B cell (primary cell): Measurements from ENCODE around the gene ZNF407.

Experiments used
- EZH2 ChIP-seq: IDR thresholded peaks from 2 replicates; pipeline ENCODE4 v1.6.1; 2012; ENCODE audit warnings: borderline replicate concordance, low read depth, mild to moderate bottlenecking, moderate library complexity, low read length; ENCODE audit not compliant: insufficient read depth, poor library complexity, severe bottlenecking
- TF ChIP-seq, protein P1 (sequence below): fragments of 200-600 bp; IDR thresholded peaks from one replicate; pipeline ENCODE4 v1.8.0; 2022; ENCODE audit warnings: antibody characterized with exemption, mild to moderate bottlenecking

GRCh38 chr18:74896390-74896991 is 298.8 kb downstream of the ZNF407 start:
- TF ChIP-seq, protein P1, sequence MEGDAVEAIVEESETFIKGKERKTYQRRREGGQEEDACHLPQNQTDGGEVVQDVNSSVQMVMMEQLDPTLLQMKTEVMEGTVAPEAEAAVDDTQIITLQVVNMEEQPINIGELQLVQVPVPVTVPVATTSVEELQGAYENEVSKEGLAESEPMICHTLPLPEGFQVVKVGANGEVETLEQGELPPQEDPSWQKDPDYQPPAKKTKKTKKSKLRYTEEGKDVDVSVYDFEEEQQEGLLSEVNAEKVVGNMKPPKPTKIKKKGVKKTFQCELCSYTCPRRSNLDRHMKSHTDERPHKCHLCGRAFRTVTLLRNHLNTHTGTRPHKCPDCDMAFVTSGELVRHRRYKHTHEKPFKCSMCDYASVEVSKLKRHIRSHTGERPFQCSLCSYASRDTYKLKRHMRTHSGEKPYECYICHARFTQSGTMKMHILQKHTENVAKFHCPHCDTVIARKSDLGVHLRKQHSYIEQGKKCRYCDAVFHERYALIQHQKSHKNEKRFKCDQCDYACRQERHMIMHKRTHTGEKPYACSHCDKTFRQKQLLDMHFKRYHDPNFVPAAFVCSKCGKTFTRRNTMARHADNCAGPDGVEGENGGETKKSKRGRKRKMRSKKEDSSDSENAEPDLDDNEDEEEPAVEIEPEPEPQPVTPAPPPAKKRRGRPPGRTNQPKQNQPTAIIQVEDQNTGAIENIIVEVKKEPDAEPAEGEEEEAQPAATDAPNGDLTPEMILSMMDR, result peak; percentile 15
- no peak for TF ChIP-seq EZH2
